Stomach smooth muscle (tissue), 2 donors: ENCODE results near the gene MEF2B.

Source experiments
- H3K27ac ChIP-seq: one replicate; pipeline ENCODE4 v1.7.0; 2013; ENCODE audit warnings: mild to moderate bottlenecking, low read length, inconsistent platforms
- H3K27me3 ChIP-seq, 2 donors: one replicate each; pipeline ENCODE4 v1.7.0; 2013; ENCODE audit warnings: low read length in 2 of 2; ENCODE audit not compliant: insufficient read depth in 2 of 2, control insufficient read depth in 1 of 2
- H3K36me3 ChIP-seq, 2 donors: one replicate each; pipeline ENCODE4 v1.7.0; 2013; ENCODE audit warnings: low read length in 2 of 2; ENCODE audit not compliant: control insufficient read depth in 2 of 2, insufficient read depth in 2 of 2
- H3K4me1 ChIP-seq: one replicate; pipeline ENCODE4 v1.7.0; 2013; ENCODE audit warnings: low read length; ENCODE audit not compliant: control insufficient read depth, insufficient read depth
- H3K4me3 ChIP-seq, 2 donors: one replicate each; pipeline ENCODE4 v1.7.0; 2013; ENCODE audit warnings: low read length in 2 of 2
- H3K9ac ChIP-seq, 2 donors: one replicate each; pipeline ENCODE4 v1.7.0; 2013; ENCODE audit warnings: low read length in 2 of 2, mild to moderate bottlenecking in 1 of 2
- H3K9me3 ChIP-seq, 2 donors: one replicate each; pipeline ENCODE4 v1.7.0; 2013; ENCODE audit warnings: low read length in 2 of 2; ENCODE audit not compliant: control insufficient read depth in 2 of 2
- donor health status: healthy.
- donor health status: Pancreatic carcinoma.

MEF2B gene

GRCh38 chr19:19121371-19121770 lies 48.7 kb downstream of the MEF2B start:
- Histone ChIP-seq H3K27me3 (no peaks in the 10 kb centered on the region), H3K4me1 (peaks cover 15% of the 10 kb centered on the region), H3K27ac (no peak overlapping the region), H3K4me3 (no peak overlapping the region), H3K9ac (no peak overlapping the region), H3K36me3 (peaks cover 3 to 4% of the 10 kb centered on the region in 2 donors), H3K9me3 (no peaks in the 10 kb centered on the region)

DNA sequence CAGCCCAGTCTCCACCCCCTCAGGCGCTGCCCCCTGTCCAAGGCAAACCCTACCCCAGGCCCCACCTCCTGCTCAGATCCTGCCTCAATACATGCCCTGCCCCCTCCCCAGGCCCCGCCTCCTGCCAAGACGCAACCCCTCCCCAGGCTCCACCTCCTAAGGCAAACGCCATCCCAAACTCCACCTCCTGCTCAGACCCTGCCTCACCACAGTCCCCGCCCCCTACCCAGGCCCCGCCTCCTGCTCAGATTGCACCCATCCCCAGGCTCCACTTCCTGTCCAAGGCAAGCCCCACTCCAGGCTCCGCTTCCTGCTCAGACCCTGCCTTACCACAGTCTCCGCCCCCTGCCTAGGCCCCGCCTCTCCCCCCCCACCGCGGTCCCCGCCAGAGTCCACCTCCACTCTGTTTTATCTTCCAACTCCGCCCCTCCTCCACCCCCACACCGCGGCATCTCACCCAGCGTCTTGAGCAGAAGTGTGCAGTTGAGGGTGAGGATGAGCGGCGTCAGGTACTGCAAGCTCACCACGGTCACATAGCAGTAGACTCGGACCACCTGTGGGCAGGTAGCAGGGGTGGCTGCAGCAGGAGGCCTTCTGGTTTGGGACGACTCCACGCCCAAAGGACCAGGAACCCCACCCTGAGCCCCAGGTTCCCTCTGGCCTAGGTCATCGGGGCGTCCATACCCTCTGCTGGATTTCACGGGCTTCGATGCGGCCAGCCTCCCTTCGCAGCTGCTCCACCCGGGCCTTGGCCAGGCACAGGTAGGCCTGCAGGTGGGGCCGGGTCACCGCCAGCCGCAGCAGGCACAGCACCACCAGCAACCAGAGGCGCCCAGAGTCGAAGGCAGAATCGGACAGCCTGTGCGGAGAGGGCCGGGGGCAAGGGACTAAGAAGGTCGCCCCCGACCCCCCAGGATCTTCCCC lies 49.5 kb downstream of the MEF2B start:
- H3K36me3 ChIP-seq: peaks cover 3 to 4% of the 10 kb centered on the region in 2 donors
- peak overlapping the region in 1 of 2 donors; percentile 62 for H3K9ac ChIP-seq
- H3K9me3 ChIP-seq: no peaks in the 10 kb centered on the region
- peak overlapping the region; percentile 60 for H3K27ac ChIP-seq
- H3K4me1 ChIP-seq: peaks cover 15% of the 10 kb centered on the region
- H3K27me3 ChIP-seq: no peaks in the 10 kb centered on the region
- H3K4me3 ChIP-seq: peak overlapping the region; percentile 40 to 60

- H3K27ac ChIP-seq: peak overlapping the region; percentile 60
- peaks cover 3 to 4% of the 10 kb centered on the region in 2 donors for H3K36me3 ChIP-seq
- peak overlapping the region; percentile 37 to 62 for H3K9ac ChIP-seq
- peak overlapping the region; percentile 35 to 60 for H3K4me3 ChIP-seq
- no peaks in the 10 kb centered on the region for H3K9me3 ChIP-seq
- H3K27me3 ChIP-seq: no peaks in the 10 kb centered on the region
- peaks cover 15% of the 10 kb centered on the region for H3K4me1 ChIP-seq
Observed at GRCh38 chr19:19119325-19120237, 50.5 kb downstream of the MEF2B start.

GRCh38 chr19:19115954-19116353 lies 54.1 kb downstream of the MEF2B start:
- Histone ChIP-seq H3K36me3 (no peaks in the 10 kb centered on the region), H3K4me3 (no peak overlapping the region), H3K4me1 (peaks cover 15% of the 10 kb centered on the region), H3K27me3 (peaks cover 0 to under 1% of the 10 kb centered on the region in 2 donors), H3K9ac (no peak overlapping the region), H3K9me3 (no peaks in the 10 kb centered on the region), H3K27ac (no peak overlapping the region)

DNA sequence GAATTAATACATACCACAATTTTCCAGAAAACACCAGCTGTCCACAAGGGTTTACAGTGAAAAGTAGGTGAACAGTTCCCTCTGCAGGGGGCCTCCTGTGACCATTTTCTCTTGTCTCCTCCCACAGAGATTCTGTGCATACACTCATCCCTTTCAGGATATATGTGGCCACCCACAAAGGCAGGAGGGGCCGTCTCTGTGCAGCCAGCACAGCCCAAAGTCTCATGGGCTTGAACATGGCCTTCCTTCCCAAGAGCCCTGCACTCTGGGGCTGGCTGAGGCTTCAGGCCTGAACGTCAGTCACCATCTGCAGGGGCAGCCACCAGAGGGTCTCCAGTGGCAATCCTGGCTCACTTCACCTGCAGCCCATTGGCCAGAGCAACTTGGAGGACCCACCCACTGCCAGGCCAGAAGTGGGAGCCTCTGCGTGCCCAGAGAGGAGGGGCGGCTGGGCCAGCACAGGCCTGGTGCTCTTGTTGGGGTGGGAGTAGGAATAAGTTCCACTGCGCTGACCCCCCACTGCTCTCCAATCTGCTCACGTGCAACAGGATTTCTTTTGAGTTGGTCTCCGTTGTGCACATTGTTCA lies 56.9 kb downstream of the MEF2B start:
- Histone ChIP-seq H3K9me3 (no peaks in the 10 kb centered on the region), H3K4me3 (no peak overlapping the region), H3K4me1 (peaks cover 7% of the 10 kb centered on the region), H3K27me3 (peaks cover 0 to 6% of the 10 kb centered on the region in 2 donors), H3K36me3 (no peaks in the 10 kb centered on the region), H3K27ac (no peak overlapping the region), H3K9ac (no peak overlapping the region)

- Histone ChIP-seq H3K4me1 (peaks cover 5% of the 10 kb centered on the region), H3K9me3 (no peaks in the 10 kb centered on the region), H3K9ac (no peak overlapping the region), H3K27ac (no peak overlapping the region), H3K4me3 (no peak overlapping the region), H3K27me3 (peaks cover 0 to 6% of the 10 kb centered on the region in 2 donors), H3K36me3 (peaks cover 0 to 2% of the 10 kb centered on the region in 2 donors)
Observed at GRCh38 chr19:19111967-19112580, 58.0 kb downstream of the MEF2B start.

DNA sequence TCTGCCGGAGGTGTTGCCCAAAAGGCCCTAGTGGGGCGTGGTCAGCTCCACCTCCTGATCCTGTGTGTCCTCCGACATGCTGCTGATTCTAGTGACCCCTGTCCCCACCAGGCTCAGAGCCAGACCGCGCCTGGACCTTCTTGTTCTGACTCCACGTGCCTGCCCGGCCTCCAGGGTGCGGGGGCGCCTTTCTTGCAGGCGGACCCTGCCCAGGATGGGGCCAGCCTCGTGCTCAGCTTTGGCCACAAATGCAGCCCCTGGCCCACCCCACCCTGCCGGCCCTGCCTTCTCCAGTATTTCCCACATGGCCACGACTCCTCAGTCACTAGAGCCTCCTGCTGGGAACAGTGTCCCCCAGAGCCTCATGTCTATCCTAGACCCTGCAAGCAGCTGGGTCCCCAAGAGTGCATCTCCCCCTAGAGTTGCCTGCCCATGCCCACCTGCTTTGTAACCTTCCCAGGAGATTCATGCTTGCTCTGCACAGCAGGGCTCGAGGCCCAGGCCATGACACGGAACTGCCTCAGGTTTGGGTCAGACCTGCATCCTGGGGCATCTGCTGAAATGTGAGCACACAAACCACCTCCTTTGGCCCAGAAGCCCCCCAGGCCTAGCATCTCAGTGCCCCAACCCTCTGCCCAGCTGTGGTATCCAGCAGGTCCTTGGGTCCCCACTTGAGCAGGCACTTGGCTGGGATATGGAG lies 58.8 kb downstream of the MEF2B start:
- peaks cover 0 to 2% of the 10 kb centered on the region in 2 donors for H3K36me3 ChIP-seq

DNA sequence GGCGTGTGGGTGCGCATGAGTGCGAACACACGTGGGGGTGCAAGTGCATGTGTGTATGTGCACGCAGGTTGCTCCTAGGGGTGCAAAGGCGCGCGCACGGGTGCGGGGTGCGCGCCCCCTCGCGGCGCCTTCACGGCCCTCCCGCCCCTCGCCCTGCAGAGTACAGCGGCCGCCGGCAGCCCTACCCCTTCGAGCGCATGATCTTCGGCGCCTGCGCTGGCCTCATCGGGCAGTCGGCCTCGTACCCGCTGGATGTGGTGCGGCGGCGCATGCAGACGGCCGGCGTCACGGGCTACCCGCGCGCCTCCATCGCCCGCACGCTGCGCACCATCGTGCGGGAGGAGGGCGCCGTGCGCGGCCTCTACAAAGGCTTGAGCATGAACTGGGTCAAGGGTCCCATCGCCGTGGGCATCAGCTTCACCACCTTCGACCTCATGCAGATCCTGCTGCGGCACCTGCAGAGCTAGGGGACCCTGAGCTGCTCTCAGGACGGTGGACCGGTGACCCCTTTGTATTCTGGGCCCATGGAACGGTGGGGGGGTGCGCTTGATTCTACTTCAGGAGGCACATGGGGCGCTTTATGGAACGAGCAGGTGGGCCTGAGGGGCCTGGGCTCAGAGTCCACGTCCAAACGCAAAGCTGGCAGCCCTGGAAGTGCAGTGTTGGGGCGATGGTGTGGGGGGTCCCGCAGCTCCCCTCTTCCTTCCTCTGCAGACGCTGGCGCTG lies 59.5 kb downstream of the MEF2B start:
- H3K4me3 ChIP-seq: peak overlapping the region in 1 of 2 donors; percentile 8
- H3K4me1 ChIP-seq: peaks cover 8% of the 10 kb centered on the region
- H3K9ac ChIP-seq: no peak overlapping the region
- H3K27ac ChIP-seq: no peak overlapping the region
- H3K9me3 ChIP-seq: no peaks in the 10 kb centered on the region
- H3K36me3 ChIP-seq: peaks cover 0 to 2% of the 10 kb centered on the region in 2 donors
- H3K27me3 ChIP-seq: peaks cover 0 to 6% of the 10 kb centered on the region in 2 donors

More for the DNA sequence above, 58.8 kb downstream of the MEF2B start:
- Histone ChIP-seq H3K27ac (no peak overlapping the region), H3K27me3 (peaks cover 0 to 6% of the 10 kb centered on the region in 2 donors), H3K9ac (no peak overlapping the region), H3K4me1 (peaks cover 5% of the 10 kb centered on the region), H3K9me3 (no peaks in the 10 kb centered on the region), H3K4me3 (no peak overlapping the region)

DNA sequence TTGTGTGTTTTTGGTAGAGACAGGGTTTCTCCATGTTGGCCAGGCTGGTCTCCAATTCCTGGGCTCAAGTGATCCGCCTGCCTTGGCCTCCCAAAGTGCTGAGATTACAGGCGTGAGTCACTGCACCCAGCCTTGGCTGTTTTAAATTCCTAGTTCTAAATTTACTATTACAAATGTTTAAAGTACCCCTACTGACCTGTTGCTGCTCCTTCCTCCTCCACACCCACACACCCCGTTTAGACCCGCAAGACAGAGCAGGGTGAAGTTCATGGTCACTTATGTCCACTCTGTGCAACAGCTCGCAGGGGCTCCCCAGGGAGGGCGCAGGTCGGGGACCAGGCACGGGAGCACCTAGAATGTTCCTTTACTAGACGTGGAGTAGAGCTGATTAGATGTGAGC lies 60.5 kb downstream of the MEF2B start:
- H3K27me3 ChIP-seq: peaks cover 0 to 6% of the 10 kb centered on the region in 2 donors
- H3K9me3 ChIP-seq: no peaks in the 10 kb centered on the region
- peaks cover 8% of the 10 kb centered on the region for H3K4me1 ChIP-seq
- no peak overlapping the region for H3K9ac ChIP-seq
- H3K27ac ChIP-seq: no peak overlapping the region
- H3K36me3 ChIP-seq: peaks cover 0 to 2% of the 10 kb centered on the region in 2 donors
- H3K4me3 ChIP-seq: no peak overlapping the region
